CD8-positive, alpha-beta memory T cell (primary cell): Measurements from ENCODE around the gene BRF1. TPM values are rescaled to one million over a fixed set of nuclear protein-coding genes. Genes with fewer than 3 reads are reported as not detected.

Experiments
- CTCF ChIA-PET: fragments of 350-600 bp; sonication (Branson Sonifier 250); formaldehyde crosslinking; loops from one replicate; lab custom pipeline; 2021; ENCODE audit warnings: antibody characterized with exemption; lab: Charles Lee
- POLR2A ChIA-PET: fragments of 350-600 bp; sonication (Branson Sonifier 250); formaldehyde crosslinking; loops from one replicate; lab custom pipeline; 2021; ENCODE audit warnings: antibody characterized with exemption; lab: Charles Lee
- DNase-seq, 5 donors: peaks; one replicate each; pipeline versions ENCODE4 v3.0.0 to v3.0.0-alpha.2; 2020 to 2022; ENCODE audit warnings: mixed read lengths in 1 of 5
- H3K27ac ChIP-seq: one replicate; pipeline ENCODE4 v1.7.0; 2013; ENCODE audit warnings: low read depth, mild to moderate bottlenecking, low read length, moderate library complexity
- H3K27me3 ChIP-seq: 2 replicates; pipeline ENCODE4 v1.7.0; 2013; ENCODE audit warnings: low read length, mild to moderate bottlenecking; ENCODE audit not compliant: insufficient read depth, poor library complexity, severe bottlenecking
- H3K36me3 ChIP-seq: 2 replicates; pipeline ENCODE4 v1.7.0; 2013; ENCODE audit warnings: mild to moderate bottlenecking, low read length, moderate library complexity; ENCODE audit not compliant: insufficient read depth
- H3K4me1 ChIP-seq: 2 replicates; pipeline ENCODE4 v1.7.0; 2013; ENCODE audit warnings: mild to moderate bottlenecking, low read length, moderate library complexity; ENCODE audit not compliant: insufficient read depth
- H3K4me3 ChIP-seq: 2 replicates; pipeline ENCODE4 v1.7.0; 2013; ENCODE audit warnings: mild to moderate bottlenecking, low read length
- H3K9me3 ChIP-seq: 2 replicates; pipeline ENCODE4 v1.7.0; 2013; ENCODE audit warnings: mild to moderate bottlenecking, low read length
- H3K27ac Mint-ChIP-seq, 8 donors: one replicate each; pipeline ENCODE4 v1.8.0; 2020 to 2021; ENCODE audit warnings: mixed read lengths in 8 of 8, mild to moderate bottlenecking in 6 of 8, inconsistent platforms in 3 of 8, moderate library complexity in 3 of 8
- H3K27me3 Mint-ChIP-seq, 2 donors: one replicate each; pipeline ENCODE4 v1.8.0; 2020 to 2021; ENCODE audit warnings: mixed read lengths in 2 of 2, mild to moderate bottlenecking in 1 of 2, moderate library complexity in 1 of 2
- H3K36me3 Mint-ChIP-seq, 3 donors: one replicate each; pipeline ENCODE4 v1.8.0; 2020 to 2021; ENCODE audit warnings: mixed read lengths in 3 of 3, inconsistent platforms in 1 of 3, mild to moderate bottlenecking in 1 of 3
- H3K4me1 Mint-ChIP-seq, 3 donors: one replicate each; pipeline ENCODE4 v1.8.0; 2020 to 2021; ENCODE audit warnings: mixed read lengths in 3 of 3, inconsistent platforms in 1 of 3, mild to moderate bottlenecking in 1 of 3
- H3K4me3 Mint-ChIP-seq, 7 donors: one replicate each; pipeline ENCODE4 v1.8.0; 2020 to 2021; ENCODE audit warnings: mixed read lengths in 7 of 7, mild to moderate bottlenecking in 6 of 7, moderate library complexity in 4 of 7, inconsistent platforms in 2 of 7
- H3K9me3 Mint-ChIP-seq, 5 donors: one replicate each; pipeline ENCODE4 v1.8.0; 2020 to 2022; ENCODE audit warnings: mixed read lengths in 5 of 5, mild to moderate bottlenecking in 3 of 5, moderate library complexity in 2 of 5, inconsistent platforms in 1 of 5
- polyA plus RNA-seq: library from polyadenylated mRNA; unstranded; fragments of 300-500 nt; fragmentation: Illumina TruSeq; gene quantifications from one replicate; pipeline ENCODE4 v1.2.3, GENCODE V29; 2021
- total RNA-seq, 2 experiments: library from RNA; stranded (reverse); gene quantifications; one replicate each; pipeline ENCODE4 v1.2.3, GENCODE V29; 2021

BRF1 gene
- total RNA-seq = 10 to 100 TPM; 29.4 to 31.7 TPM
- polyA plus RNA-seq = 13.0 TPM

- Mint-ChIP-seq H3K27ac (peak within 1 kb of the TSS; percentile 90 to 96 (median 94)), H3K4me1 (peaks cover 31 to 42% (median 37%) of the 10 kb centered on the region in 3 donors), H3K4me3 (peak within 1 kb of the TSS; percentile 88 to 96 (median 91)), H3K9me3 (peaks cover 0 to 2% (median 0%) of the 10 kb centered on the region in 5 donors), H3K36me3 (peaks cover 0 to 1% (median 0%) of the 10 kb centered on the region in 3 donors), H3K27me3 (no peaks in the 10 kb centered on the region)
- Histone ChIP-seq H3K9me3 (no peaks in the 10 kb centered on the region), H3K27ac (peak within 1 kb of the TSS; percentile 71), H3K4me3 (peak within 1 kb of the TSS; percentile 80), H3K4me1 (peaks cover 26% of the 10 kb centered on the region), H3K36me3 (no peaks in the 10 kb centered on the region), H3K27me3 (no peaks in the 10 kb centered on the region)
- ChIA-PET POLR2A (interaction anchor here (0.6 to 2.0 kb wide), 10 partner anchors 8 to 367 kb away, joined by 3 to 35 read pairs (median 4); partner anchors contain the start of genes BTBD6, CDCA4, GPR132 and PACS2), CTCF (interaction anchor here (1.0 to 2.5 kb wide), 11 partner anchors 10 to 210 kb away, joined by 3 to 11 read pairs (median 4); partner anchors contain the start of genes BTBD6 and PACS2)
- peak; percentile 95 to 99 (median 97) for DNase-seq
Measured at GRCh38 chr14:105300542-105301102, at the start of gene BRF1. Gene BRF1, minus strand, starts transcription at chr14:105301001. Its CDS starts 372 bp downstream, at chr14:105300629.

- Mint-ChIP-seq H3K27me3 (no peaks in the 10 kb centered on the region), H3K9me3 (peaks cover 0 to 3% (median 0%) of the 10 kb centered on the region in 5 donors), H3K36me3 (peaks cover 2 to 6% (median 5%) of the 10 kb centered on the region in 3 donors), H3K4me3 (no peak overlapping the region), H3K4me1 (peaks cover 0 to 6% (median 4%) of the 10 kb centered on the region in 3 donors), H3K27ac (no peak overlapping the region)
- peaks cover 4% of the 10 kb centered on the region for H3K4me1 ChIP-seq
- ChIA-PET POLR2A (no interaction called here), CTCF (interaction anchor here (2.6 kb wide), 1 partner anchor 259 kb away, joined by 32 read pairs; no protein-coding TSS in a partner anchor)
- no peak overlapping the region for H3K4me3 ChIP-seq
- no peak overlapping the region for H3K27ac ChIP-seq
- H3K9me3 ChIP-seq = no peaks in the 10 kb centered on the region
- DNase-seq = no peak
- no peaks in the 10 kb centered on the region for H3K36me3 ChIP-seq
- H3K27me3 ChIP-seq = no peaks in the 10 kb centered on the region
Measured at GRCh38 chr14:105349992-105350391, 49.2 kb upstream of the BRF1 start.

- Histone ChIP-seq H3K9me3 (no peaks in the 10 kb centered on the region), H3K4me3 (no peak overlapping the region), H3K4me1 (peaks cover 4% of the 10 kb centered on the region), H3K36me3 (no peaks in the 10 kb centered on the region), H3K27ac (no peak overlapping the region), H3K27me3 (no peaks in the 10 kb centered on the region)
- ChIA-PET CTCF (no interaction called here), POLR2A (no interaction called here)
- Mint-ChIP-seq H3K27ac (no peak overlapping the region), H3K4me1 (peaks cover 0 to 6% (median 4%) of the 10 kb centered on the region in 3 donors), H3K4me3 (no peak overlapping the region), H3K36me3 (peaks cover 2 to 6% (median 5%) of the 10 kb centered on the region in 3 donors), H3K27me3 (no peaks in the 10 kb centered on the region), H3K9me3 (peaks cover 0 to 3% (median 0%) of the 10 kb centered on the region in 5 donors)
- no peak for DNase-seq
Measured at GRCh38 chr14:105348945-105349699, 48.3 kb upstream of the BRF1 start.

GRCh38 chr14:105348169-105348944, 47.6 kb upstream of the BRF1 start:
- no peak overlapping the region for H3K4me3 Mint-ChIP-seq
- peaks cover 0 to 3% (median 0%) of the 10 kb centered on the region in 5 donors for H3K9me3 Mint-ChIP-seq
- no peaks in the 10 kb centered on the region for H3K27me3 ChIP-seq
- H3K4me3 ChIP-seq = no peak overlapping the region
- DNase-seq = no peak
- no peak overlapping the region for H3K27ac ChIP-seq
- H3K9me3 ChIP-seq = no peaks in the 10 kb centered on the region
- ChIA-PET POLR2A (interaction anchor here (0.6 kb wide), 1 partner anchor 154 kb away, joined by 3 read pairs; no protein-coding TSS in a partner anchor), CTCF (interaction anchor here (1.0 kb wide), 3 partner anchors 23 to 302 kb away, joined by 3 to 5 read pairs (median 3); no protein-coding TSS in a partner anchor)
- no peaks in the 10 kb centered on the region for H3K27me3 Mint-ChIP-seq
- no peaks in the 10 kb centered on the region for H3K36me3 ChIP-seq
- H3K4me1 Mint-ChIP-seq = peaks cover 0 to 6% (median 4%) of the 10 kb centered on the region in 3 donors
- no peak overlapping the region for H3K27ac Mint-ChIP-seq
- peaks cover 4% of the 10 kb centered on the region for H3K4me1 ChIP-seq
- H3K36me3 Mint-ChIP-seq = peaks cover 2 to 6% (median 5%) of the 10 kb centered on the region in 3 donors

GRCh38 chr14:105347587-105347968, 46.8 kb upstream of the BRF1 start:
- ChIA-PET POLR2A (interaction anchor here (0.6 kb wide), 1 partner anchor 153 kb away, joined by 3 read pairs; no protein-coding TSS in a partner anchor), CTCF (interaction anchor here (1.0 kb wide), 3 partner anchors 24 to 301 kb away, joined by 3 to 5 read pairs (median 3); no protein-coding TSS in a partner anchor)
- no peak for DNase-seq
- Mint-ChIP-seq H3K27me3 (no peaks in the 10 kb centered on the region), H3K27ac (no peak overlapping the region), H3K4me1 (peaks cover 5 to 10% (median 6%) of the 10 kb centered on the region in 3 donors), H3K4me3 (no peak overlapping the region), H3K9me3 (peaks cover 0 to 3% (median 0%) of the 10 kb centered on the region in 5 donors), H3K36me3 (peaks cover 2 to 9% (median 5%) of the 10 kb centered on the region in 3 donors)
- Histone ChIP-seq H3K9me3 (no peaks in the 10 kb centered on the region), H3K27ac (no peak overlapping the region), H3K4me1 (peaks cover 4% of the 10 kb centered on the region), H3K36me3 (no peaks in the 10 kb centered on the region), H3K27me3 (no peaks in the 10 kb centered on the region), H3K4me3 (no peak overlapping the region)

GRCh38 chr14:105346876-105347586, 46.2 kb upstream of the BRF1 start:
- H3K4me1 ChIP-seq = peaks cover 3% of the 10 kb centered on the region
- POLR2A ChIA-PET = no interaction called here
- H3K27me3 ChIP-seq = no peaks in the 10 kb centered on the region
- Mint-ChIP-seq H3K27ac (no peak overlapping the region), H3K4me1 (peaks cover 4 to 8% (median 5%) of the 10 kb centered on the region in 3 donors), H3K36me3 (peaks cover 2 to 9% (median 5%) of the 10 kb centered on the region in 3 donors), H3K9me3 (peaks cover 0 to 3% (median 0%) of the 10 kb centered on the region in 5 donors), H3K27me3 (no peaks in the 10 kb centered on the region), H3K4me3 (no peak overlapping the region)
- no peak overlapping the region for H3K27ac ChIP-seq
- no peak overlapping the region for H3K4me3 ChIP-seq
- CTCF ChIA-PET = interaction anchor here (1.0 kb wide), 1 partner anchor 301 kb away, joined by 5 read pairs; no protein-coding TSS in a partner anchor
- DNase-seq = no peak
- no peaks in the 10 kb centered on the region for H3K9me3 ChIP-seq
- H3K36me3 ChIP-seq = no peaks in the 10 kb centered on the region

- ChIA-PET CTCF (no interaction called here), POLR2A (no interaction called here)
- Histone ChIP-seq H3K4me3 (no peak overlapping the region), H3K9me3 (no peaks in the 10 kb centered on the region), H3K4me1 (no peaks in the 10 kb centered on the region), H3K36me3 (no peaks in the 10 kb centered on the region), H3K27me3 (no peaks in the 10 kb centered on the region), H3K27ac (no peak overlapping the region)
- Mint-ChIP-seq H3K9me3 (peaks cover 0 to 3% (median 0%) of the 10 kb centered on the region in 5 donors), H3K27me3 (no peaks in the 10 kb centered on the region), H3K36me3 (peaks cover under 1 to 9% (median 5%) of the 10 kb centered on the region in 3 donors), H3K4me1 (peaks cover 3 to 8% (median 5%) of the 10 kb centered on the region in 3 donors), H3K4me3 (no peak overlapping the region), H3K27ac (no peak overlapping the region)
- DNase-seq = no peak
Measured at GRCh38 chr14:105346200-105346533, 45.4 kb upstream of the BRF1 start.
